Testis (tissue), 3 donors: ENCODE measurements around the gene BAG5. TPM values are rescaled to one million over a fixed set of nuclear protein-coding genes. Genes with fewer than 3 reads are reported as not detected.

Source experiments
- DNase-seq: peaks from one replicate; pipeline ENCODE4 v3.0.0-alpha.2; 2019
- H3K27ac ChIP-seq, 2 donors: fragments of 200-600 bp; sonication (generic); one replicate each; pipeline ENCODE4 v1.5.1; 2019
- H3K27me3 ChIP-seq: fragments of 200-600 bp; sonication (generic); one replicate; pipeline ENCODE4 v1.5.1; 2019
- H3K36me3 ChIP-seq: fragments of 200-600 bp; sonication (generic); one replicate; pipeline ENCODE4 v1.5.1; 2017; ENCODE audit warnings: low read depth; ENCODE audit errors: missing control alignments
- H3K4me1 ChIP-seq: fragments of 200-600 bp; sonication (generic); one replicate; pipeline ENCODE4 v1.5.1; 2019
- H3K4me3 ChIP-seq, 2 donors: fragments of 200-600 bp; sonication (generic); one replicate each; pipeline ENCODE4 v1.5.1; 2017 to 2019
- H3K9me3 ChIP-seq: fragments of 200-600 bp; sonication (generic); one replicate; pipeline ENCODE4 v1.5.1; 2017
- POLR2A ChIP-seq: fragments of 450-650 bp; IDR thresholded peaks from one replicate; pipeline ENCODE4 v1.6.1; 2017; ENCODE audit warnings: antibody characterized with exemption, mild to moderate bottlenecking, moderate library complexity
- WGBS, 2 donors: methylation state at CpG; one replicate each; pipeline ENCODE4 v1.1.5; 2018; 5-methylcytosine and 5-hydroxymethylcytosine counted together
- intact Hi-C: fragments of 100-400 bp; cut with DNase I; formaldehyde crosslinking; loops from one replicate; pipeline ENCODE4 v1.15.1; 2023; ENCODE audit warnings: low total_unique reads
- polyA plus RNA-seq: library from polyadenylated mRNA; stranded (reverse); fragments of 350-450 nt; fragmentation: Illumina TruSeq; extraction: RNeasy Lipid Tissue Mini Kit (QIAGEN cat#74804); gene quantifications from one replicate; pipeline ENCODE4 v1.2.3, GENCODE V29; 2014; ENCODE audit warnings: low read depth, low replicate concordance; ENCODE audit not compliant: insufficient read depth
- total RNA-seq, 2 donors: library from RNA; depleted of rRNA; stranded (reverse); fragments of >200 nt; gene quantifications; one replicate each; pipeline ENCODE4 v1.2.3, GENCODE V29; 2016
- TF ChIP-seq, protein P1 (sequence below), 3 experiments: fragments of 450-650 bp in 2 of 3; fragments of 200-600 bp in 1 of 3; sonication (generic) in 1 of 3; IDR thresholded peaks; one replicate each; pipeline ENCODE4 v1.5.1; 2016 to 2019; ENCODE audit warnings: antibody characterized with exemption in 3 of 3, mild to moderate bottlenecking in 2 of 3, moderate library complexity in 1 of 3

Gene BAG5
- total and polyA plus RNA-seq, 3 donors from 2014 or later: 63.4 to 202 (median 124) TPM

DNA sequence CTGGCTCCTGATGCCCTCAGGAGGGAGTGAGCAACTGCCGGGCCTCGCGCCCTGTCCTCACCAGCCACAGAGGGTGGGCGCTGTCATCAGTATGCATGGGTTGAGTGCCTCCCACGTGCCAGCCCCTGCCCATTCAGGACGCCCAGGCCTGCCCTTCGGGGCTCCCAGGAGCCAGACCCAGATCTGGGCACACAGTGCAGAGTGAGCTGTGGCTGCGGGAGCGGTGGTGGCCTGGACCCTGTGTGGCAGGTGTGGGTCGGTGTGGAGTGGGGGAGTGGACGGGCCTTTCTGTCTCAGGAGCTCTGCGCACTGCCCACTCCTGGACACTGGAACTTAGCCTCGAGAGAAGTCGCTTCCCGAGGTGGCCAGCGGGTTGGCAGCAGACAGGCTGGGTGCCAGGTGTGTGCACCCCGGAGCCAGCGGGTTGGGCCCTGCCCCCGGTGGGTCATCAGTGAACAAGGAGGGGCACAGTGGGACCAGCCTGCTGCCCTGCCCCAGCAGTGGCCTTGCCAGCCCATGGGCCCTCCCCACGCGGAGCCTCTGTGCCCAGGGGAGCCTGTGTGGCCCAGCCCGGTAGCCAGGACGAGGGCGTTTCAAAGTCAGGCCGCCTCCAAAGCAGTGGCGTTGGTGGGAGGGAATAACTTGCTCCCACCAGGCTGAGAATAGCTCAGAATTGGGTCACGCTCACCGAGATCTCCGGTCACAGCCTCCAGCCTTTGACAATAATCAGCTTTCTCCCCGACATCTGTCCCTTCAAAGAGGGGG is 24.0 kb downstream of the BAG5 start:
- H3K9me3 ChIP-seq: no peaks in the 10 kb centered on the region
- intact Hi-C loops: no loop called here
- no peaks in the 10 kb centered on the region for H3K27me3 ChIP-seq
- DNase-seq: peak; percentile 74
- TF ChIP-seq POLR2A: no peak
- TF ChIP-seq, protein P1, sequence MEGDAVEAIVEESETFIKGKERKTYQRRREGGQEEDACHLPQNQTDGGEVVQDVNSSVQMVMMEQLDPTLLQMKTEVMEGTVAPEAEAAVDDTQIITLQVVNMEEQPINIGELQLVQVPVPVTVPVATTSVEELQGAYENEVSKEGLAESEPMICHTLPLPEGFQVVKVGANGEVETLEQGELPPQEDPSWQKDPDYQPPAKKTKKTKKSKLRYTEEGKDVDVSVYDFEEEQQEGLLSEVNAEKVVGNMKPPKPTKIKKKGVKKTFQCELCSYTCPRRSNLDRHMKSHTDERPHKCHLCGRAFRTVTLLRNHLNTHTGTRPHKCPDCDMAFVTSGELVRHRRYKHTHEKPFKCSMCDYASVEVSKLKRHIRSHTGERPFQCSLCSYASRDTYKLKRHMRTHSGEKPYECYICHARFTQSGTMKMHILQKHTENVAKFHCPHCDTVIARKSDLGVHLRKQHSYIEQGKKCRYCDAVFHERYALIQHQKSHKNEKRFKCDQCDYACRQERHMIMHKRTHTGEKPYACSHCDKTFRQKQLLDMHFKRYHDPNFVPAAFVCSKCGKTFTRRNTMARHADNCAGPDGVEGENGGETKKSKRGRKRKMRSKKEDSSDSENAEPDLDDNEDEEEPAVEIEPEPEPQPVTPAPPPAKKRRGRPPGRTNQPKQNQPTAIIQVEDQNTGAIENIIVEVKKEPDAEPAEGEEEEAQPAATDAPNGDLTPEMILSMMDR (IDR thresholded peaks at IDR 0.05): no peak
- peaks cover 83% of the 10 kb centered on the region for H3K4me1 ChIP-seq
- H3K27ac ChIP-seq: peak overlapping the region; percentile 59 to 81
- H3K36me3 ChIP-seq: no peaks in the 10 kb centered on the region
- 46 to 50% methylated on average over 19 to 26 of the region's 30 CpGs for WGBS, 2 donors
- H3K4me3 ChIP-seq: no peak overlapping the region

DNA sequence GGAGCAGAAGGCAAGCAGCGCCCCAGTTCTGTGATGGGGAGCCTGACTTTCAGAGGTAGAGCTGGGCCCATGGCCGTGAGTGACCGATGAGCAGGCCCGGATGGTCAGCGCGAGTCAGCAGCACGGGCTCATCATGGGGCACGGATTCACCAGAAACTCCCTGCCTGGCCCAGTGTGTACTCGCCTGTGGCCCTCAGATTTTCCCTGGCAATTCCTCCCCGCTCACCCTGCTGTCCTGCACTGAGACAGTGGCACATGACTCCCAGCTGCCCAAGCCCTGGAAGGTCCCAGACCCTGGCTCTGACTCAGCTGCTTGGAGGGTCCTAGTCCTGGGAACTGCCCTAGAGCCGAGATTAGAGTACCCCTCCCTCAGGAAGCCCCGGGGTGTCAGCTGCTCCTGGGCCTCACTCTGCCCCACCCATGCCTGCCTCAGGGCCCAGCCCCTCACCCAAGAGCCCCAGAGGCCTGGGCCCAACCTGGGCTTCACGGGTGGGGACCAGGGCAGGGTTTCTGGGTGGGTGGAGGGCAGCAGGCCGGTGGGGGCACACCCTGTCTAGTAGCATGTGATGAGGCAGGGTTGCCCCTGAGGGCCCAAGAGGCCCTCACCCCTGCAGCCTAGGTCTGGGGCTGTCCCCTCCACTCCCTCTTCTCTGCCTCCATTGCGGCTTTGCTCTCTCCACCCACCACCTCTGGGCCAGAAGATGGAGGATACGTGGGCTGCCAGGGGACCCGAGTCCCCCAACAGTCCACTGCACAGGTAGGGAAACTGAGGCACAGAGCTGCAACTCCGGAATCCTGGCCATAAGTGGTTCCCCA is 25.1 kb downstream of the BAG5 start:
- TF ChIP-seq POLR2A: no peak
- TF ChIP-seq, protein P1 (IDR thresholded peaks at IDR 0.05): no peak
- no peak for DNase-seq
- peak overlapping the region in 1 of 2 donors; percentile 77 for H3K27ac ChIP-seq
- H3K9me3 ChIP-seq: no peaks in the 10 kb centered on the region
- H3K27me3 ChIP-seq: no peaks in the 10 kb centered on the region
- H3K4me1 ChIP-seq: peaks cover 82% of the 10 kb centered on the region
- no peaks in the 10 kb centered on the region for H3K36me3 ChIP-seq
- H3K4me3 ChIP-seq: no peak overlapping the region
- WGBS, 2 donors: 72 to 75% methylated on average over 5 to 18 of the region's 18 CpGs
- intact Hi-C loops: no loop called here

DNA sequence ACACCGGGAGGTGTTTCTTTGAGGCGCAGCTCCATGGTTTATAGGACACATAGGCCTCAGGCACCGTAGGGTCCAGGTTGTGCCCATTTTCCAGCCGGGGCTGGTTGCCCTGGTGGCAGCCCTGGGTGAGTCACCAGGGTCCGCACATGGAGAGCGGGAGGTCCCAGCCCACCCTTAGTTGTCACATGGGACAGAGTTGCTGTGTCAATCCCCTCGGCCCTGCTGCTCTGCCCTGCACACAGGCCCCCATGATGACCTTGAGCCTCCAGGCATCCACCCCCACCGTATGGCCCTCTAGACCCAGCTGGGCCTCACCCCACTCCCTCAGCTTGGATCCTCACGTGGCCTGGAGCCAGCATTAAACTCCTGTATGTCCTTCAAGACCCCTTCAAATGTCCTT is 25.8 kb downstream of the BAG5 start:
- TF ChIP-seq POLR2A: no peak
- TF ChIP-seq, protein P1 (IDR thresholded peaks at IDR 0.05): no peak
- Histone ChIP-seq H3K9me3 (no peaks in the 10 kb centered on the region), H3K27ac (peak overlapping the region; percentile 44 to 77), H3K4me1 (peaks cover 77% of the 10 kb centered on the region), H3K36me3 (no peaks in the 10 kb centered on the region), H3K27me3 (no peaks in the 10 kb centered on the region), H3K4me3 (no peak overlapping the region)
- intact Hi-C loops: no loop called here
- DNase-seq: no peak
- 40 to 75% methylated on average over 3 to 9 of the region's 9 CpGs for WGBS, 2 donors

DNA sequence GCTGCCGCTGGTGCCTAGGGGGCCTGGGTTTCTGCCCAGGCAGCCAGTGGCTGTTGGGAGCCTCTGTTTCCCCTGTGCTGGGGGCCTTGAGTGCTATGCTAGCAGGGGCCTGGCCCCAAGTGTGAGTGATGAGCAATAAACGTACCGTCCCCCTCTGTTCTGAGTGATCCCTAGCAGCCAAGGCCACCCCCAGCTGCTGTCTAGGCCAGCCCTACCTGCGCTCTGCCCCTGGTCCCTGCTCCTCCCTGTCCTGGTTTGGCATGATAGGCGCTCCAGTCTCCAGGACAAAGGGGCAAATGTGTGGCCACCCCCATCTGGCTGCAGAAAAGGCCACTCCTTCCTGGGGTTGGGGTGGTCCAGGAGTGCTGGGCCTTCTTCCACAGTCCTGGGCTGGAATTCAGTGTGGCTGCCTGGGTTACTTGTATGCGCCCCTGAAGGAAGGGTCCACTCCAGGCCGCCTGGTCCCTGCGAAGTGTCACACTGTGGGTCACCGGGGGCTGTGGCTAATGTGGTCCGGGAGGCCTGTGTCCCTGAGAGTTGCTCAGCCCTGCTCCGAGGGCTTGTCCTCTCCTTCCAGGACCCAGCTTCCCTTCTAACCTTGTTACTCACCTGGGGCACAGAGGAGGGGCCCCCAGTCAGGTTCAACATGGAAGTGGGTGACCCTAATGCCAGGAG is 26.4 kb downstream of the BAG5 start:
- peaks cover 70% of the 10 kb centered on the region for H3K4me1 ChIP-seq
- no peaks in the 10 kb centered on the region for H3K27me3 ChIP-seq
- DNase-seq: no peak
- 67 to 73% methylated on average over 2 to 11 of the region's 11 CpGs for WGBS, 2 donors
- H3K27ac ChIP-seq: peak overlapping the region; percentile 44 to 77
- no peaks in the 10 kb centered on the region for H3K36me3 ChIP-seq
- TF ChIP-seq, protein P1 (IDR thresholded peaks at IDR 0.05): no peak
- TF ChIP-seq POLR2A: no peak
- H3K9me3 ChIP-seq: no peaks in the 10 kb centered on the region
- intact Hi-C loops: no loop called here
- H3K4me3 ChIP-seq: no peak overlapping the region
